Stimulated activated naive CD8-positive, alpha-beta T cell treated with anti-CD3 and anti-CD28 coated beads, Interleukin-15, Interleukin-2, amounts not matched to agents 100 ng/mL and 50 ng/mL, for 24 hours (primary cell): Measurements from ENCODE around the gene MPO.

Experiments used
- H3K27ac Mint-ChIP-seq: one replicate; pipeline ENCODE4 v1.8.0; 2021; ENCODE audit warnings: mild to moderate bottlenecking, mixed read lengths
- H3K27me3 Mint-ChIP-seq: one replicate; pipeline ENCODE4 v1.8.0; 2021; ENCODE audit warnings: mixed read lengths
- H3K36me3 Mint-ChIP-seq: one replicate; pipeline ENCODE4 v1.8.0; 2021; ENCODE audit warnings: low read depth, mixed read lengths
- H3K4me1 Mint-ChIP-seq: one replicate; pipeline ENCODE4 v1.8.0; 2021; ENCODE audit warnings: low read depth, mixed read lengths
- H3K4me3 Mint-ChIP-seq: one replicate; pipeline ENCODE4 v1.8.0; 2021; ENCODE audit warnings: mild to moderate bottlenecking, mixed read lengths
- H3K9me3 Mint-ChIP-seq: one replicate; pipeline ENCODE4 v1.8.0; 2021; ENCODE audit warnings: mixed read lengths

The MPO gene

GRCh38 chr17:58303971-58304749, 23.4 kb upstream of the MPO start:
- Mint-ChIP-seq H3K9me3 (no peaks in the 10 kb centered on the region), H3K36me3 (peaks cover 4% of the 10 kb centered on the region), H3K4me3 (no peak overlapping the region), H3K4me1 (peaks cover 7% of the 10 kb centered on the region), H3K27me3 (no peaks in the 10 kb centered on the region), H3K27ac (no peak overlapping the region)

- peaks cover 7% of the 10 kb centered on the region for H3K4me1 Mint-ChIP-seq
- no peak overlapping the region for H3K4me3 Mint-ChIP-seq
- peaks cover 4% of the 10 kb centered on the region for H3K36me3 Mint-ChIP-seq
- no peaks in the 10 kb centered on the region for H3K9me3 Mint-ChIP-seq
- no peaks in the 10 kb centered on the region for H3K27me3 Mint-ChIP-seq
- H3K27ac Mint-ChIP-seq, result no peak overlapping the region
Measured at GRCh38 chr17:58302919-58303585, 22.3 kb upstream of the MPO start.

GRCh38 chr17:58302171-58302918, 21.6 kb upstream of the MPO start:
- Mint-ChIP-seq H3K4me1 (peaks cover 7% of the 10 kb centered on the region), H3K9me3 (no peaks in the 10 kb centered on the region), H3K4me3 (no peak overlapping the region), H3K27ac (no peak overlapping the region), H3K27me3 (no peaks in the 10 kb centered on the region), H3K36me3 (peaks cover 4% of the 10 kb centered on the region)

- Mint-ChIP-seq H3K27me3 (no peaks in the 10 kb centered on the region), H3K4me3 (no peak overlapping the region), H3K27ac (no peak overlapping the region), H3K4me1 (peaks cover 7% of the 10 kb centered on the region), H3K36me3 (peaks cover 4% of the 10 kb centered on the region), H3K9me3 (no peaks in the 10 kb centered on the region)
Measured at GRCh38 chr17:58301504-58302150, 20.9 kb upstream of the MPO start.

GRCh38 chr17:58300336-58300735, 19.6 kb upstream of the MPO start:
- no peak overlapping the region for H3K27ac Mint-ChIP-seq
- H3K4me1 Mint-ChIP-seq, result peaks cover 7% of the 10 kb centered on the region
- peaks cover 3% of the 10 kb centered on the region for H3K27me3 Mint-ChIP-seq
- H3K4me3 Mint-ChIP-seq, result no peak overlapping the region
- H3K9me3 Mint-ChIP-seq, result no peaks in the 10 kb centered on the region
- H3K36me3 Mint-ChIP-seq, result peaks cover 4% of the 10 kb centered on the region

GRCh38 chr17:58294034-58294433, 13.3 kb upstream of the MPO start:
- H3K27ac Mint-ChIP-seq, result no peak overlapping the region
- peaks cover 28% of the 10 kb centered on the region for H3K27me3 Mint-ChIP-seq
- H3K9me3 Mint-ChIP-seq, result no peaks in the 10 kb centered on the region
- H3K4me3 Mint-ChIP-seq, result no peak overlapping the region
- no peaks in the 10 kb centered on the region for H3K36me3 Mint-ChIP-seq
- H3K4me1 Mint-ChIP-seq, result no peaks in the 10 kb centered on the region

- Mint-ChIP-seq H3K27me3 (peaks cover 38% of the 10 kb centered on the region), H3K27ac (no peak overlapping the region), H3K4me1 (no peaks in the 10 kb centered on the region), H3K4me3 (no peak overlapping the region), H3K36me3 (no peaks in the 10 kb centered on the region), H3K9me3 (no peaks in the 10 kb centered on the region)
Measured at GRCh38 chr17:58291246-58291645, 10.5 kb upstream of the MPO start.

- Mint-ChIP-seq H3K4me3 (no peak overlapping the region), H3K4me1 (no peaks in the 10 kb centered on the region), H3K27me3 (peaks cover 37% of the 10 kb centered on the region), H3K27ac (no peak overlapping the region), H3K9me3 (no peaks in the 10 kb centered on the region), H3K36me3 (no peaks in the 10 kb centered on the region)
Measured at GRCh38 chr17:58289869-58290268, 9.1 kb upstream of the MPO start.

GRCh38 chr17:58285422-58285810, 4.7 kb upstream of the MPO start:
- H3K4me1 Mint-ChIP-seq, result no peaks in the 10 kb centered on the region
- H3K36me3 Mint-ChIP-seq, result no peaks in the 10 kb centered on the region
- H3K9me3 Mint-ChIP-seq, result no peaks in the 10 kb centered on the region
- no peak overlapping the region for H3K4me3 Mint-ChIP-seq
- peaks cover 22% of the 10 kb centered on the region for H3K27me3 Mint-ChIP-seq
- no peak overlapping the region for H3K27ac Mint-ChIP-seq

- Mint-ChIP-seq H3K9me3 (no peaks in the 10 kb centered on the region), H3K27me3 (peaks cover 20% of the 10 kb centered on the region), H3K4me1 (no peaks in the 10 kb centered on the region), H3K27ac (no peak overlapping the region), H3K36me3 (no peaks in the 10 kb centered on the region), H3K4me3 (no peak overlapping the region)
Measured at GRCh38 chr17:58284613-58285421, 4.1 kb upstream of the MPO start.

GRCh38 chr17:58283674-58284612, 3.2 kb upstream of the MPO start:
- Mint-ChIP-seq H3K27ac (no peak overlapping the region), H3K27me3 (peaks cover 20% of the 10 kb centered on the region), H3K4me1 (no peaks in the 10 kb centered on the region), H3K4me3 (no peak overlapping the region), H3K9me3 (no peaks in the 10 kb centered on the region), H3K36me3 (no peaks in the 10 kb centered on the region)

- peaks cover 15% of the 10 kb centered on the region for H3K27me3 Mint-ChIP-seq
- no peak overlapping the region for H3K4me3 Mint-ChIP-seq
- H3K36me3 Mint-ChIP-seq, result no peaks in the 10 kb centered on the region
- H3K27ac Mint-ChIP-seq, result no peak overlapping the region
- H3K9me3 Mint-ChIP-seq, result no peaks in the 10 kb centered on the region
- no peaks in the 10 kb centered on the region for H3K4me1 Mint-ChIP-seq
Measured at GRCh38 chr17:58282442-58282841, 1.7 kb upstream of the MPO start.

GRCh38 chr17:58281511-58282011, 826 bp upstream of the MPO start:
- Mint-ChIP-seq H3K36me3 (no peaks in the 10 kb centered on the region), H3K4me1 (no peaks in the 10 kb centered on the region), H3K4me3 (no peak overlapping the region), H3K27ac (no peak overlapping the region), H3K27me3 (peaks cover 10% of the 10 kb centered on the region), H3K9me3 (no peaks in the 10 kb centered on the region)
